Heart left ventricle (tissue), 16 donors: ENCODE results near the gene VGF. TPM values are rescaled to one million over a fixed set of nuclear protein-coding genes. Genes with fewer than 3 reads are reported as not detected.

Experiments
- ATAC-seq, 4 donors: fragments of 200-7000 bp; cut with Tn5 transposase; one replicate each; pipeline ENCODE4 v1.9.1; 2020 to 2022; ENCODE audit warnings: moderate library complexity in 4 of 4, mild to moderate bottlenecking in 3 of 4, moderate number of reproducible peaks in 1 of 4
- DNase-seq, 5 donors: peaks; one replicate each; pipeline ENCODE4 v3.0.0-alpha.2; 2020
- H3K27ac ChIP-seq, 12 donors: fragments of 200-600 bp; sonication (generic) in 4 of 12; one replicate each; pipeline versions ENCODE4 v1.5.0 to v1.8.0; 2016 to 2022; ENCODE audit warnings: mild to moderate bottlenecking in 2 of 12
- H3K27me3 ChIP-seq, 9 donors: fragments of 200-600 bp; sonication (generic) in 2 of 9; one replicate each; pipeline versions ENCODE4 v1.5.1 to v1.8.0; 2016 to 2022; ENCODE audit warnings: mild to moderate bottlenecking in 3 of 9
- H3K36me3 ChIP-seq, 9 donors: fragments of 200-600 bp; sonication (generic) in 2 of 9; one replicate each; pipeline versions ENCODE4 v1.5.0 to v1.8.0; 2018 to 2022; ENCODE audit warnings: mild to moderate bottlenecking in 2 of 9
- H3K4me1 ChIP-seq, 12 donors: fragments of 200-600 bp; sonication (generic) in 4 of 12; one replicate each; pipeline versions ENCODE4 v1.5.0 to v1.8.0; 2016 to 2022; ENCODE audit warnings: mild to moderate bottlenecking in 3 of 12
- H3K4me3 ChIP-seq, 12 donors: fragments of 200-600 bp; sonication (generic) in 4 of 12; one replicate each; pipeline versions ENCODE4 v1.5.0 to v1.8.0; 2017 to 2022; ENCODE audit warnings: mild to moderate bottlenecking in 9 of 12, moderate library complexity in 4 of 12
- H3K9me3 ChIP-seq, 12 donors: fragments of 200-600 bp; sonication (generic) in 4 of 12; one replicate each; pipeline versions ENCODE4 v1.5.0 to v1.8.0; 2016 to 2022; ENCODE audit warnings: mild to moderate bottlenecking in 1 of 12
- POLR2A ChIP-seq, 2 donors: fragments of 450-650 bp; IDR thresholded peaks; one replicate each; pipeline ENCODE4 v1.6.1; 2017; ENCODE audit warnings: antibody characterized with exemption in 2 of 2, mild to moderate bottlenecking in 2 of 2, moderate library complexity in 2 of 2
- WGBS, 4 donors: extraction: QIAGEN DNeasy Blood & Tissue Kit in 2 of 4; methylation state at CpG; one replicate each; pipeline versions ENCODE4 v1.1.5 to v1.1.7; 2013 to 2018; 5-methylcytosine and 5-hydroxymethylcytosine counted together
- intact Hi-C, 10 donors: fragments of 100-400 bp; cut with DNase I; formaldehyde crosslinking; loops; one replicate each; pipeline versions ENCODE4 v1.11.1 to v1.14.2; 2022
- polyA plus RNA-seq, 2 donors: library from polyadenylated mRNA; stranded (reverse); fragments of 200-250 nt; gene quantifications; one replicate each; pipeline ENCODE4 v1.2.3, GENCODE V29; 2013
- total RNA-seq, 9 donors: library from RNA; depleted of rRNA in 2 of 9; stranded (reverse); fragments of >200 nt in 2 of 9; fragmentation: NEBNext Ultra II Directional in 3 of 9; extraction: Animal tissue kit (Norgen Biotek cat#: 25700) in 3 of 9; gene quantifications; one replicate each; pipeline versions ENCODE4 v1.1.0 to v1.2.4, GENCODE V29; 2016 to 2023
- TF ChIP-seq, protein P1 (sequence below), 12 donors: fragments of 200-600 bp; sonication (generic) in 4 of 12; IDR thresholded peaks; one replicate each; pipeline versions ENCODE4 v1.5.0 to v1.8.0; 2018 to 2022; ENCODE audit warnings: antibody characterized with exemption in 12 of 12, mild to moderate bottlenecking in 5 of 12
- donor health status: ischemic (EF 13 %, LVEDD 7.1; RV severe dilation, severe dysfunction).
- donor health status: healthy with polysubstance abuse.
- donor health status: DM: no; HTN: yes; CAD: no.
- donor health status: DM: no; HTN: no; CAD: no.
- donor health status: ischemic (EF 25% LVEDD 6.9; RV normal size, moderate dysfunction).
- donor health status: ischemic (EF 25% LVEDD 5.7; RV mildly dilated, moderate dysfunction).
- donor health status: healthy.
- donor health status: DM: yes; HTN: yes; CAD: no.
- donor health status: ischemic (EF 35%, LVEDD 5.7; RV mildly dilated, moderate dysfunction).
- donor health status: nonischemic (EF 11% LVEDD 7.7; RV severe dilation, severe dysfunction).
- donor health status: DM: yes; HTN: yes; CAD: no.
- donor health status: PGD.
- donor health status: ischemic (EF 29% LVEDD 5.4; RV normal size, mild dysfunction).
- donor health status: nonischemic (EF 23%, LVEDD 6.1; RV moderate dilation, normal function).

The VGF gene
- total and polyA plus RNA-seq, 11 donors: 0.09 to 0.19 (median 0.14) TPM; not detected in 8

GRCh38 chr7:101189109-101189508, 23.7 kb upstream of the VGF start:
- Histone ChIP-seq H3K27ac (no peak overlapping the region), H3K36me3 (no peaks in the 10 kb centered on the region), H3K4me1 (no peaks in the 10 kb centered on the region), H3K27me3 (peaks cover 0 to 22% (median 4%) of the 10 kb centered on the region in 9 donors), H3K9me3 (no peaks in the 10 kb centered on the region), H3K4me3 (no peak overlapping the region)
- intact Hi-C loops: no loop called here
- TF ChIP-seq, protein P1, sequence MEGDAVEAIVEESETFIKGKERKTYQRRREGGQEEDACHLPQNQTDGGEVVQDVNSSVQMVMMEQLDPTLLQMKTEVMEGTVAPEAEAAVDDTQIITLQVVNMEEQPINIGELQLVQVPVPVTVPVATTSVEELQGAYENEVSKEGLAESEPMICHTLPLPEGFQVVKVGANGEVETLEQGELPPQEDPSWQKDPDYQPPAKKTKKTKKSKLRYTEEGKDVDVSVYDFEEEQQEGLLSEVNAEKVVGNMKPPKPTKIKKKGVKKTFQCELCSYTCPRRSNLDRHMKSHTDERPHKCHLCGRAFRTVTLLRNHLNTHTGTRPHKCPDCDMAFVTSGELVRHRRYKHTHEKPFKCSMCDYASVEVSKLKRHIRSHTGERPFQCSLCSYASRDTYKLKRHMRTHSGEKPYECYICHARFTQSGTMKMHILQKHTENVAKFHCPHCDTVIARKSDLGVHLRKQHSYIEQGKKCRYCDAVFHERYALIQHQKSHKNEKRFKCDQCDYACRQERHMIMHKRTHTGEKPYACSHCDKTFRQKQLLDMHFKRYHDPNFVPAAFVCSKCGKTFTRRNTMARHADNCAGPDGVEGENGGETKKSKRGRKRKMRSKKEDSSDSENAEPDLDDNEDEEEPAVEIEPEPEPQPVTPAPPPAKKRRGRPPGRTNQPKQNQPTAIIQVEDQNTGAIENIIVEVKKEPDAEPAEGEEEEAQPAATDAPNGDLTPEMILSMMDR (IDR thresholded peaks at IDR 0.05): no peak
- WGBS, 4 donors: 75 to 80% (median 77%) methylated on average over 8 of the region's 8 CpGs
- no peak for ATAC-seq
- DNase-seq: no peak

GRCh38 chr7:101186844-101187428, 21.6 kb upstream of the VGF start:
- intact Hi-C loops: no loop called here
- ATAC-seq: no peak

GRCh38 chr7:101186194-101186593, 20.8 kb upstream of the VGF start:
- WGBS, 4 donors: 57 to 66% (median 61%) methylated on average over 6 of the region's 6 CpGs

More at GRCh38 chr7:101186844-101187428, 21.6 kb upstream of the VGF start:
- no peaks in the 10 kb centered on the region for H3K4me1 ChIP-seq
- 80 to 86% (median 83%) methylated on average over 4 of the region's 4 CpGs for WGBS, 4 donors
- H3K9me3 ChIP-seq: no peaks in the 10 kb centered on the region
- no peak overlapping the region for H3K4me3 ChIP-seq
- DNase-seq: no peak
- H3K36me3 ChIP-seq: no peaks in the 10 kb centered on the region
- H3K27ac ChIP-seq: no peak overlapping the region
- TF ChIP-seq POLR2A (IDR thresholded peaks at IDR 0.05): no peak
- TF ChIP-seq, protein P1 (IDR thresholded peaks at IDR 0.05): no peak
- H3K27me3 ChIP-seq: peaks cover 0 to 37% (median 4%) of the 10 kb centered on the region in 9 donors

DNA sequence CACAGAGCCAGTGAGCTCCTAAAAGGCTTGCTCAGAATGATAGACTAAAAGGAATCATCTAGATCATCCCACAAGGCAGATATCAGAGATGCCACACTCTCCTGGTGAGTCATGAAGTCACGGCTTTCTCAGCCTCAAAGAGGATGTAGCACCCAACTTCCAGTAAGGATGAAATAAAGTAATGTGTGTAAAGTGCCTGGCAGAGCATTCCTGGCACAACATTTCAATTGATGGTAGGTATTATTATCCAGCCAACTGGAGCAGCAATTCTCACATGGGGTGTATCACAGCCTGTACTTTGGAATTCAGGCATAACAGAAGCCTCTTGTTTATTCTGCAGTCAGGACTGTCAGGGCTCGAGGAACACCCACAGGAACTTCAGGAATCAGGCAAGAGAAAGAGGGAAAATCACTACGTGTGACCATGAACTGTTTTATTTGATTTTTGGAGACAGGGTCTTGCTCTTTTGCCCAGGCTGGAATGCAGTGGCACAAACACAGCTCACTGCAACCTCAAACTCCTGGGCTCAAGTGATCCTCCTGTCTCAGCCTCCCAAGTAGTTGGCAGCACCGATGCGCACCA, 20.0 kb upstream of the VGF start:
- ATAC-seq (no peak), DNase-seq (no peak)
- no peak overlapping the region for H3K27ac ChIP-seq
- peaks cover under 1 to 52% (median 14%) of the 10 kb centered on the region in 9 donors for H3K27me3 ChIP-seq
- no peaks in the 10 kb centered on the region for H3K36me3 ChIP-seq
- no peak overlapping the region for H3K4me3 ChIP-seq
- intact Hi-C loops: no loop called here
- no peaks in the 10 kb centered on the region for H3K9me3 ChIP-seq
- WGBS, 4 donors: 50 to 61% (median 56%) methylated on average over 5 of the region's 5 CpGs
- H3K4me1 ChIP-seq: peaks cover 0 to under 1% (median 0%) of the 10 kb centered on the region in 12 donors
- no peak for TF ChIP-seq POLR2A (IDR thresholded peaks at IDR 0.05)
- TF ChIP-seq, protein P1 (IDR thresholded peaks at IDR 0.05): no peak

More at GRCh38 chr7:101186194-101186593, 20.8 kb upstream of the VGF start:
- Histone ChIP-seq H3K9me3 (no peaks in the 10 kb centered on the region), H3K27me3 (peaks cover 0 to 43% (median 7%) of the 10 kb centered on the region in 9 donors), H3K4me3 (no peak overlapping the region), H3K4me1 (no peaks in the 10 kb centered on the region), H3K36me3 (no peaks in the 10 kb centered on the region), H3K27ac (no peak overlapping the region)
- DNase-seq (no peak), ATAC-seq (no peak)
- TF ChIP-seq, protein P1 (IDR thresholded peaks at IDR 0.05): no peak
- TF ChIP-seq POLR2A (IDR thresholded peaks at IDR 0.05): no peak
- intact Hi-C loops: no loop called here
